ENCODE results near the gene ZNF275.

The ZNF275 gene

DNA sequence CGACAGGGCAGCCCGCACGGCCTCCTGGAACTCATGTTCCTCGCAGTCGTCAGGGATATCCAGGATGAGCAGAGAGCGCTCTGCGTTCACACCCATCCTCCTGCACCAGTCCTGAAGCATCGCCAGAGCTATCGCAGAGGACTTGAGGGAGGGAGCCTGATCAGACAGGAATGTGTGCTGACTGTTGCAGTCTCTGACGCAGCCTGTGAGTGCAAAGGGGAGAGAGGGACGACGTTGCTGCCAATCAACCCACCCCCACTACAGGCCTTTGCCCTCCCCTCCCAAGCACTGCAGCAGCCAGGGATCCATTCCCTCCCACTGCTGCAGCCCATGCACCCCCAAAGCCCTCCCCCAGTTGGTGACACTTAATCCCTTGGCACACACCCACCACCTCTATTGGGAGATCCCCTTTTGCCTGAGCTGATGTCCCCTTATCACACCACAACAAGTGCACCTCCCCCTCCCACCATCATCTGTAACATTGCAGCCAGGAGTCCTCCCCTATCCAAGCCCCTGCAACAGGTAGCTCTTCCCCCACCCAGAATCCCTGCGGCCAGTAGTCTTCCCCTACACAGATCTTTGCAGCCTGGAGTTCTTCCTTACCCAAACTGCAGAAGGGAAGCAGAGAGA lies 13.3 kb upstream of the ZNF275 start:
- Histone ChIP-seq H3K4me1 (ENCODE audit: control insufficient read depth, insufficient read depth, low read length) (no peaks in the 10 kb centered on the region), H3K27me3 (ENCODE audit: control insufficient read depth, insufficient read depth, low read length) (peaks cover 7% of the 10 kb centered on the region), H3K9me3 (replicated peaks; ENCODE audit: low read length) (no peaks in the 10 kb centered on the region), H3K36me3 (ENCODE audit: insufficient read depth, low read length) (no peaks in the 10 kb centered on the region), H3K4me3 (ENCODE audit: low read length) (no peak overlapping the region), H3K9ac (ENCODE audit: low read depth, low read length) (no peak overlapping the region), H3K4me2 (ENCODE audit: low read length) (no peak overlapping the region)

GRCh38 chrX:153321381-153322124 lies 12.4 kb upstream of the ZNF275 start, which contains the start of gene PNMA6F:
TSS of gene PNMA6F (minus strand) at chrX:153321767. CDS start at chrX:153320674, 1,093 bp downstream.
- H3K4me3 ChIP-seq (ENCODE audit: low read length): no peak within 1 kb of the TSS
- H3K9ac ChIP-seq (ENCODE audit: low read depth, low read length): no peak within 1 kb of the TSS
- no peaks in the 10 kb centered on the region for H3K4me1 ChIP-seq (ENCODE audit: control insufficient read depth, insufficient read depth, low read length)
- peaks cover 11% of the 10 kb centered on the region for H3K27me3 ChIP-seq (ENCODE audit: control insufficient read depth, insufficient read depth, low read length)
- H3K4me2 ChIP-seq (ENCODE audit: low read length): no peak within 1 kb of the TSS
- H3K36me3 ChIP-seq (ENCODE audit: insufficient read depth, low read length): no peaks in the 10 kb centered on the region
- no peaks in the 10 kb centered on the region for H3K9me3 ChIP-seq (replicated peaks; ENCODE audit: low read length)

GRCh38 chrX:153327561-153327960 lies 6.4 kb upstream of the ZNF275 start:
- Histone ChIP-seq H3K9me3 (replicated peaks; ENCODE audit: low read length) (no peaks in the 10 kb centered on the region), H3K9ac (ENCODE audit: low read depth, low read length) (no peak overlapping the region), H3K4me3 (ENCODE audit: low read length) (no peak overlapping the region), H3K36me3 (ENCODE audit: insufficient read depth, low read length) (no peaks in the 10 kb centered on the region), H3K27me3 (ENCODE audit: control insufficient read depth, insufficient read depth, low read length) (peaks cover 23% of the 10 kb centered on the region), H3K4me1 (ENCODE audit: control insufficient read depth, insufficient read depth, low read length) (no peaks in the 10 kb centered on the region), H3K4me2 (ENCODE audit: low read length) (no peak overlapping the region)

GRCh38 chrX:153333266-153333665 lies 687 bp upstream of the ZNF275 start:
- Histone ChIP-seq H3K36me3 (ENCODE audit: insufficient read depth, low read length) (peaks cover 3% of the 10 kb centered on the region), H3K27me3 (ENCODE audit: control insufficient read depth, insufficient read depth, low read length) (peaks cover 15% of the 10 kb centered on the region), H3K9ac (ENCODE audit: low read depth, low read length) (peak overlapping the region; percentile 61), H3K4me3 (ENCODE audit: low read length) (peak overlapping the region; percentile 68), H3K4me2 (ENCODE audit: low read length) (peak overlapping the region; percentile 89), H3K9me3 (replicated peaks; ENCODE audit: low read length) (no peaks in the 10 kb centered on the region), H3K4me1 (ENCODE audit: control insufficient read depth, insufficient read depth, low read length) (peaks cover 12% of the 10 kb centered on the region)

DNA sequence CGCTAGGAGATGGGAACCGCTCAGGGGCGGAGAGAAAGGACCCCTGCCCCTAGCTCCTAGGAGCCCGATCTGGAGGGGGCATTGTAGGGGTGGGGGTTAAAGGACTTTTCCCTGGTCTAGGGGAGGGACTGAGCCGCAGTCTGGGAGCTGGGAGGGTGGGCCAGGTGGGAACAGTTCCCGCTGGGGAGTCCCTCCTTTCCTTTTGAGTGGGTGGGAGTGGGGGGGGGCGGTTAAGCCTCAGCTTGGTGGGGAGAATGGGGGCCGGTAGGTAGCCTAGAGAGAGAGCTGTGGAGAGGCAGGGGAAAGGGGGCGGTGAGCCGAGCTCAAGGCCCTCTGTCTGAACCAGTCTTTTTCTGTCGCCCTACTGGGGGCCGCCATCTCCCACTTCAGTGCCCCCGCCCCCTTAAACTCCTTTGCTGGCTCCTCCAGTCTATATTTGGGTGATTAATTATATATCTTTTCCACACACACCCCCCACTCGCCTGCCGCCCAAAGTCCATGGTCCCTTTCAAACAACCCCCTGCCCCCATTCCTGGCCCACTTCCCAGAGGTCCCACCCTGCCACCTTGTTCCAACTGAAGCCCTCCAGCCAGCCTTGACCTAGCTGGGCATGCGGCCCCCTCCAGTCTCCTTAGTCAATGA lies 822 bp downstream of the ZNF275 start:
- H3K9me3 ChIP-seq (replicated peaks; ENCODE audit: low read length): no peaks in the 10 kb centered on the region
- peaks cover 9% of the 10 kb centered on the region for H3K27me3 ChIP-seq (ENCODE audit: control insufficient read depth, insufficient read depth, low read length)
- peaks cover 12% of the 10 kb centered on the region for H3K4me1 ChIP-seq (ENCODE audit: control insufficient read depth, insufficient read depth, low read length)
- peak overlapping the region; percentile 78 for H3K4me2 ChIP-seq (ENCODE audit: low read length)
- peak overlapping the region; percentile 81 for H3K4me3 ChIP-seq (ENCODE audit: low read length)
- peaks cover 3% of the 10 kb centered on the region for H3K36me3 ChIP-seq (ENCODE audit: insufficient read depth, low read length)
- H3K9ac ChIP-seq (ENCODE audit: low read depth, low read length): peak overlapping the region; percentile 96

DNA sequence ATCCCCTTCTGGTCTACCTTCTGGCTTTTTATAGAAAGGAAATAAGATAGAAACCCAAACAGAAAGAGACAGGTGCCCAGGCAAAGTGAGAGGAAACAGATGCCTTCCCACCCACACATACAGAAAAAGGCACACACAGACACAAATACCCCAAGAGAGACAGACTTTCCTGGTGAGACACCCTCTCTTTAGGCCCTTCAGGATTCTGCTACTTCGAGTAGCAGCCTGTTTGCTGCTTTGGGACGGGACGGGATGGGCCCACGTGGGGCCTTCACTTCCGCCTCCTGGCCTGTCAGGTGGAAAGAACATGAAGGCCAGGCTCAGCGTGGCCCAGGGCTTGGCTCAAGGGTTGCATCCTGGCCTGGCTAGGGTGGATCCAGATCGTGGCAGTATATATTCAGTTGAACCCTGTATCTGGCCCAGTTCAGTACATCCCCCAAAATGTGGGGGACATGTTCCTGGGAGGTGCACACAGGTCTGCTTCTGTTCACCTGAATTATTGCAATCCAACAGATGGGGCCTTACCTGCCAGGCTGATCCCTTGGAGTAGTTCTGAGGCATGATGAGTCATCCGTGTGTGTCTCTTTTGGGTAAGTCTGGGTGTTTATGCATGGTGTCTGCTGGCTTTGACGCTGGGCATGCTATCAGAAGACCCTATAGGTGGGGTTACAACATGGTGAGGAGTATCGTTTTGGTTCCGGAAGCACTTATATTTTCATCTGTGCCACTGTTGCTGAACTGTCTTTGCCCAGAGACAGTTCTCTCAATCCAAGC lies 2.4 kb downstream of the ZNF275 start:
- Histone ChIP-seq H3K9me3 (replicated peaks; ENCODE audit: low read length) (no peaks in the 10 kb centered on the region), H3K4me3 (ENCODE audit: low read length) (no peak overlapping the region), H3K36me3 (ENCODE audit: insufficient read depth, low read length) (peaks cover 3% of the 10 kb centered on the region), H3K4me2 (ENCODE audit: low read length) (no peak overlapping the region), H3K9ac (ENCODE audit: low read depth, low read length) (no peak overlapping the region), H3K27me3 (ENCODE audit: control insufficient read depth, insufficient read depth, low read length) (no peaks in the 10 kb centered on the region), H3K4me1 (ENCODE audit: control insufficient read depth, insufficient read depth, low read length) (peaks cover 12% of the 10 kb centered on the region)

DNA sequence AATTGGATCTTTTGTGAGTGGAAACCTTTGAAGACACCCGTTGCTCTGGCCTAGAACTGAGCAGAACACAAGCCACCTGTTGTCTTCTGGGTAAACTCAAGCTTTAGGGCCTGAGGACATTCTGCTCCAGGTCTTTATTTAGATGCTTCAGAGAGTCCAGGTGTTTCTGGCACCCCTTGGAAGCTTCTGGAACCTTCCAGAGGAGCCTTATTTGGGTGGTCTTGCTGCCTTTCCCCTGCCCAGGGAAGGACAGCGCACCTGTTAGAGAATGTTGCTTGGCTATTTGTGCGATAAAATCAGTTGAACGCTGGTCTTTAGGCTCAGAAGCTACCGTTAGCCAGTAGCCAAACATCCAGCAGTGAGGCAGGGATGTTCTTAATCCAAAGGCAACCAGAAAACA lies 3.0 kb downstream of the ZNF275 start:
- no peaks in the 10 kb centered on the region for H3K27me3 ChIP-seq (ENCODE audit: control insufficient read depth, insufficient read depth, low read length)
- H3K4me3 ChIP-seq (ENCODE audit: low read length): no peak overlapping the region
- peaks cover 3% of the 10 kb centered on the region for H3K36me3 ChIP-seq (ENCODE audit: insufficient read depth, low read length)
- no peaks in the 10 kb centered on the region for H3K9me3 ChIP-seq (replicated peaks; ENCODE audit: low read length)
- H3K9ac ChIP-seq (ENCODE audit: low read depth, low read length): no peak overlapping the region
- peaks cover 12% of the 10 kb centered on the region for H3K4me1 ChIP-seq (ENCODE audit: control insufficient read depth, insufficient read depth, low read length)
- no peak overlapping the region for H3K4me2 ChIP-seq (ENCODE audit: low read length)

GRCh38 chrX:153338836-153339235 lies 4.9 kb downstream of the ZNF275 start:
- Histone ChIP-seq H3K4me3 (ENCODE audit: low read length) (no peak overlapping the region), H3K4me1 (ENCODE audit: control insufficient read depth, insufficient read depth, low read length) (peaks cover 13% of the 10 kb centered on the region), H3K9ac (ENCODE audit: low read depth, low read length) (no peak overlapping the region), H3K9me3 (replicated peaks; ENCODE audit: low read length) (no peaks in the 10 kb centered on the region), H3K36me3 (ENCODE audit: insufficient read depth, low read length) (peaks cover 3% of the 10 kb centered on the region), H3K27me3 (ENCODE audit: control insufficient read depth, insufficient read depth, low read length) (no peaks in the 10 kb centered on the region), H3K4me2 (ENCODE audit: low read length) (no peak overlapping the region)

- Histone ChIP-seq H3K27me3 (ENCODE audit: control insufficient read depth, insufficient read depth, low read length) (no peaks in the 10 kb centered on the region), H3K4me1 (ENCODE audit: control insufficient read depth, insufficient read depth, low read length) (peaks cover 13% of the 10 kb centered on the region), H3K4me2 (ENCODE audit: low read length) (no peak overlapping the region), H3K36me3 (ENCODE audit: insufficient read depth, low read length) (peaks cover 6% of the 10 kb centered on the region), H3K4me3 (ENCODE audit: low read length) (no peak overlapping the region), H3K9me3 (replicated peaks; ENCODE audit: low read length) (no peaks in the 10 kb centered on the region), H3K9ac (ENCODE audit: low read depth, low read length) (no peak overlapping the region)
These were observed 5.7 kb downstream of the ZNF275 start for GRCh38 chrX:153339662-153340061.

GRCh38 chrX:153340111-153340510 lies 6.2 kb downstream of the ZNF275 start:
- no peak overlapping the region for H3K4me3 ChIP-seq (ENCODE audit: low read length)
- H3K9me3 ChIP-seq (replicated peaks; ENCODE audit: low read length): no peaks in the 10 kb centered on the region
- no peaks in the 10 kb centered on the region for H3K27me3 ChIP-seq (ENCODE audit: control insufficient read depth, insufficient read depth, low read length)
- peaks cover 13% of the 10 kb centered on the region for H3K4me1 ChIP-seq (ENCODE audit: control insufficient read depth, insufficient read depth, low read length)
- H3K4me2 ChIP-seq (ENCODE audit: low read length): no peak overlapping the region
- H3K36me3 ChIP-seq (ENCODE audit: insufficient read depth, low read length): peaks cover 11% of the 10 kb centered on the region
- H3K9ac ChIP-seq (ENCODE audit: low read depth, low read length): no peak overlapping the region

Data from skeletal muscle satellite cell (primary cell).